ENCODE results near the gene DLGAP1.
"Not testable (repeated sequence)": the region's sequence is repeated elsewhere in the genome, so short reads cannot be mapped to it uniquely, and the experiment has no call there.

Gene DLGAP1

DNA sequence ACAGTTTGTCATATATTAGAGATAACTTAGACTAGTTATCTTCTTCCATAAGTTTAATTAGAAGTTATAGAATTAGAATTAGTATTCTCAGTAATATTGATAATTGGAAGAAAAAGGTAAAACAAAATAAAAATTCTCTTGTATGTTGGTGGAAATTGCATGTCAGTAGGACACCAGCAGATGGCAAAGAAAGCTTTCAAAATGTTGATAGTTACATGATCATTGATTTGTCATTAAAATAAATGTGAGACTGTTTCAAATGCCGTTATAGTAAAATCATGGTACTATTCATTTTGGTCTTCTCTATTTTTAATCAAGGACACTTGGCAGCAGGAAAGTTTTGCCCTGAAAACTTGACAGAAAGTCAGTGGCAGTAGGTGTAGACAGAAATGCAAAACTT is 734.9 kb downstream of the DLGAP1 start:
- DNase-seq (ENCODE audit: low spot score): no peak

DNA sequence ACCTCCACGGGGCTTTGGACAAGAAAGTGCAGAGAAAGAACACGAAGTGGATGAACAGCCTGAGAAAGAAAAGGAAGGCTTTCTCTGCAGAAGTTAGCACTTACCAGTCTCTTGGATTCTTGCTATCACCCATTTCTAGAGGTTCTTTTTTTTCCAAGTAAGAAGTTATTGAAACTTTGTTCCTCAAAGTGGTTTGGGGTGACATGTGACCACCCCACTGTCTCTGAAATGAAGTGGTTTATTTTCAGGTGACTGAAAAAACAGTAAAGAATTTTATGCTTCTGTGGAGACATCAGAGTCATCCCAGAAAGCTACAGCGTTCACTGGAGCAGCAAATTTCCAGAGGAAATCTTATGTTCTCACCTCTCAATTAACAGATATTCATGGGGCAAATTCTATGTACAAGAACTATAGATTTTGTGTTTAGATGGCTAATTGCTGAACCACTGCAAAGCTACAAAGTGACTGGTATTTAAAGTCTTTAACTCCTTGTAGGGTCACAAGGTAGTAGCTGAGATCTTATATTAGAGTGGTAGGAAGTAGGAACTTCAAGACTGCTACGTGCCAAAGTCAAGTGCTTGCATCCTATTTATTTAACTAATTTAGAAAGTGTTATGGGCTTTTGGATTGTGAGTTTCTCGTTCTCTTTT is 737.6 kb downstream of the DLGAP1 start:
- no peak for DNase-seq (ENCODE audit: low spot score)

DNA sequence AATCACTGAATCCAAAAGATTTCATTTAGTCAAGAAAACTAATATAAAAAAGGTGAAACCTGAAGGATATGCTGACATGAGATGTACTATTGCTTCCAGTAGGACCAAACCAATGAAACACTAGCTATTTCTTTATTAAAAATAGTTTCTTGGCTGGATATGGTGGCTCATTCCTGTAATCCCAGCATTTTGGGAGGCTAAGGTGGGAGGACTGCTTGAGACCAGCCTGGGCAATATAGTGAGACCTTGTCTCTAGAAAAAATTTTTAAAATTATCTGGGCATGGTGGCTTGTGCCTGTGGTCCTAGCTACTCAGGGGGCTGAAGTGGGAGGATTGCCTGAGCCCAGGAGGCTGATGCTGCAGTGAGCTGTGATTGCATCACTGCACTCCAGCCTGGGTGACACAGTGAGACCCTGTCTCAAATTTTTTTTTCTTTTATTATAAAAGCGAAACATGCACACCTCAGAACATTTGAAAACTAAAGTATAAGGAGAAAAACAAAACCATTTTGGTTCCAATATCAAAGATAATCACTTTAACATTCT is 738.9 kb downstream of the DLGAP1 start:
- no peak for DNase-seq (ENCODE audit: low spot score)

DNA sequence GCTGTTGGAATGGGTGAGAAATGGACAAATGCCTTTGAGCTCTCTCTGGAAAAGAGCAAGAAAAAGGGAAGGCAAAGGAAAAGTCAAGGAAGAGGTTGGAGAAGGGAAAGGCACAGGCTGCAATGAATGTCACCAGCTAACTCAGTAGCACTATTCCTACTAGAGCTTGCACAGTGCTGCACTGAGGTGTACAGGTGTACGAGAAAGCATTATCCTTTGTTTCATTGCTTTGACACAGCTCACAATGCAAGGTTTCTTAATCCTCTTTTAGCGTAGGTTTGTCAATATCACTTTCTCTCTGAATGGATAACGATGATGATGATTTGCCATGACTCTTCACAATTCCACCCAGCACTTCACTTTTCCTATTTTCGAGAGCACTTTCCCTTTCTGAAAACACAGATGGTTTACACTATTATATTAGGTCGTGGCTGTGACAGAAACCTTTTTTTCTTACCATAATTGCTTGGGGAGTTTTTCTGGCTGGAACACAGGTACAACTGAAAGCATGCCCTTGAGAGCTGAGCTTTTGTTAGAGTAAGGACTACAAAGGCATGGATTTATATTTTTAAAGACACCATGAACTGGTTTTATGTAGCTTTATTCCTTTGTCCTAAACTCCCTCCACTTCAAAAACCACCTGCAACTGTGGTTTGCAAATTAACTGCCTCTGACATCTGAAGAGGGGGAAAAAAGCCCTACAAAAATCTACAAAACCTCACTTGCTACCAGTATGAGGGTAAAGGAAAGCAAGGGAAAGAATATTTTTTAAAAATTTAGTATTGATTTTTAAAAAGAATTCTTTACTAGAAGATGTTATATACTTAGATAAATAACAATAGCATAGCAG is 739.7 kb downstream of the DLGAP1 start:
- DNase-seq (ENCODE audit: low spot score): no peak

DNA sequence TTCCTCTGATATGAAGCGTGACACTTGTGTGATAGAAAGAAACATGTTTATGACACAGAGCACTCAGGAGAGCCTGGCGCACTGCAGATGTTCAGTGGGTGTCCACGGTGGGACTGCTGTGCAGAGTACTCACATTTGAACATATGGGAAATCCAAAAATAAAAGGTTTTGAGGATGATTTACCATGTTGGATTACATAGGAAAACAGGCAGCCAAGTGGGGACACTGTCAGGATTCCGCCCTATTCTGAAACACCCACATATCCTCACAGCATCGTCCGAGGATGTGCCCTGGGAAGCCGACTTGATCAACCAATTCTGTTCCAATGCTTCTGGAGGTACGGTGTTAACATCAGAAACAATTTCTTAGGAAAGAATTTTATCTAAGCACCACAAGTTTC is 741.4 kb downstream of the DLGAP1 start:
- no peak for DNase-seq (ENCODE audit: low spot score)

DNA sequence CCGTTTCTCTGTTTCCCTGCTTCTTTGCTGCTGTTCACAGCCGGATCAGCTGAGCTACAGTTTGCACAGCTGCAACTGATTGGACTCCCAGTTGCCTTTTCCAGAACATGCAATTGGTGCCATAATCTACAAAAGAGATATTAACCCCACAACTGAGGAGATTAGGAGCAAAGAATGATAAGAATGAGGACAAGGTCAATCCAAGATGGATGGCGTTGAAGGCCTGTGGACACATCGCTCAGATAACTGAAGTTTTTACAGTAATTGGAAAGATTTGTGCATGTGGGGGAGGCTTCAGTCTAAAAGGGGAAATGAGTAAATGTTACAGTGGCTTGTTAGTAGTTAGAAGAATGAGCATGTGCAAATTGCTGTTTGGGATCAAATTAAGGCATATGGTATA is 741.9 kb downstream of the DLGAP1 start:
- DNase-seq (ENCODE audit: low spot score): no peak

DNA sequence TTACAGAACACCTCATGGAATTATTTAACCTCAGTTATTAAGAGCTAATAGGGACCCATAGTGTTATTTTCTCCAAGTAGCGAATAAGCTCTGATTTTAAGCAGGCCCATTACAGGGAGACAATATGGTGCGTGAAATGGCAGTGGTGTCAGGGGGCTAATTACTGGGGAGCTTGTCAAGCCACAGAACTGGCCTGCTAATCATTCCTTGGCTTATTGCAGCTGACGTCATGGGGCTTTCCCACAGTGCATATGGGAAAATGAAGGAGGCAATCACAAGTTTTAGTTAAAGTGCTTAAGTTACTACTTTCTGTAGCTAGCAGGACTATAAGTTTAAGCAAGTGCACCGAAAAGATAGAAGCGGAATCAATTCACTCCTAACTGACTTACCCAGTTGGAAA is 742.6 kb downstream of the DLGAP1 start:
- DNase-seq (ENCODE audit: low spot score): no peak

DNA sequence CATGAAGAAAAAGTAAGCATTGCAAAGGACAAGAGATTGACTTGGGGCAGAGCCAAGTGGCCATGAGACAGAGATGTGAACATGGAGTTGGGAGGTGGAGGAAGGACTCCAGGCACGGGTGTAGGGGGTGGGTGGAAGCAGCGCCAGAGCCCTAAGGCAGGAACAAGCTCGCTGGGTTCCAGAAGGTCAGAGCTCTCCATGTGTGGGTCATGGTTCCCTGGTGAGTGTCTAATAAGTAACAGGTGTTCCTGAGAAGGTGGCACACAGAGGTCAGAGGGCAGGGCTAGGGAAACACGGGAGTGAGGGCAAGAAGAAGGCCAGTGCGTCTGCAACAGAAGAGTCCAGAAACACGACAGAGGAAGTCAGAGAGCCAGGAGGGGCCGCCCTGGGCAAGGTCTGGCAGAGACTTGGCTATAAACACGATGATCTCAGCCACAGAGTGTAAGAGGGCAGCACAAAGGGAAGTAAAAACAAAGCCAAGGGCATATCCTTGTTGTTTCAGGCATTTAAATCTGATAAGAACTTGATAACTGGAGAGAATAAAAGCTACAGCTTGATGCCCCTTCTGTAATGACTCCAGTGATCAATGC is 744.3 kb downstream of the DLGAP1 start:
- DNase-seq (ENCODE audit: low spot score): peak; percentile 65

DNA sequence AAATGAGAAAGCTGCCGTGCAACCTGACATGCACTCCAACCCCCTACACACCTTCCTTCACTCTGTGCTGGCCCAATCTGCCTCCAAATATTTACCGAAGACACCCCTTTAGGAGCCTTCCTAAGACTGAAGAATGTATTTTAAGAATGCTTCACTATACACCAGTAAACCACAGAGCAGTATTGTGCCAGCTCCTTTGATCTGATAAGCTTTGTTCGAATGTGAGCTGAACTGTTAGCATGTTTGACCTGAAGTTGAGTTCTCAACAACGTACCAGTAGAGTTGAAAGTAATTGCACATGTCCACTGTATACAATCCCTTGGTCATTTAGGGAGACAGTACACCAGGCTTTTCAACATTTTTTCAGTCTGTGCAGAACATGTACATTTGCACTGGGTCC is 745.9 kb downstream of the DLGAP1 start:
- no peak for DNase-seq (ENCODE audit: low spot score)

DNA sequence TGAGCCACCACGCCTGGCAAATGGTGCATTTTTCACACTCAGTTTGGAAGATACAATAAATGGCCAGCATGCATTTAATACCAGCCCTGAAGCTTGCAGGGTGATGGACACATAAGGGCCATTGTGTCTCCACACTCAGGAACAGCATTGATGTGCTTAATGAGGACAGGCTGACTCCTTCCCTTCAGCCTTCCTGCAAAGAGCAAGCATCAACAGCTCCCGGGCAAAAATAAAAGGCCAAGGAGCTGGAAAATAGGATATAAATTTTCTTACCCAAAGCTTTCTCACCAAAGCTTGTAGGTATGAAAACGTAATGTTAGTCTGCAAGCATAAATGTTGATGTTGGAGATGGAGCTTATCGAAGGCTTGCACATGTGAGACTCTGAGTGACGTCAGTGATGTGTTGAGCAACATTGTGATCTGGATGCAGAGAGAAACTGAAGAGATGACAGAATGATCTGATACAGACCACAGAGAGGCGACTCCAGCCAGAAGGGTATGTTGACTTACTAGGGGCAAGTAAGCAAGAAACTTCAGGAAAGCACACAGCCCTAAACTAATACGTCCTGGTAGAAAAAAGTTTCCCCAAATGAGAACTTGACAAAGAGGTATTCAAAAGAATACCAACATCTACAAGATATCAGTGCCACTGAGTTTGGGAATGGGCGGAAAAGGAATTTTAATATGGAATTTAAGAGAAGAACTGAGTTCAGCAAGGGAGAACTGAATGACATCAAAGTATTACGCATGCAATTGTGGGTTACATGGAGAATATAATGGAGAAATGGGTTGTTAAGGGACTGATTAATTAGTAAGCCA is 748.6 kb downstream of the DLGAP1 start:
- no peak for DNase-seq (ENCODE audit: low spot score)

DNA sequence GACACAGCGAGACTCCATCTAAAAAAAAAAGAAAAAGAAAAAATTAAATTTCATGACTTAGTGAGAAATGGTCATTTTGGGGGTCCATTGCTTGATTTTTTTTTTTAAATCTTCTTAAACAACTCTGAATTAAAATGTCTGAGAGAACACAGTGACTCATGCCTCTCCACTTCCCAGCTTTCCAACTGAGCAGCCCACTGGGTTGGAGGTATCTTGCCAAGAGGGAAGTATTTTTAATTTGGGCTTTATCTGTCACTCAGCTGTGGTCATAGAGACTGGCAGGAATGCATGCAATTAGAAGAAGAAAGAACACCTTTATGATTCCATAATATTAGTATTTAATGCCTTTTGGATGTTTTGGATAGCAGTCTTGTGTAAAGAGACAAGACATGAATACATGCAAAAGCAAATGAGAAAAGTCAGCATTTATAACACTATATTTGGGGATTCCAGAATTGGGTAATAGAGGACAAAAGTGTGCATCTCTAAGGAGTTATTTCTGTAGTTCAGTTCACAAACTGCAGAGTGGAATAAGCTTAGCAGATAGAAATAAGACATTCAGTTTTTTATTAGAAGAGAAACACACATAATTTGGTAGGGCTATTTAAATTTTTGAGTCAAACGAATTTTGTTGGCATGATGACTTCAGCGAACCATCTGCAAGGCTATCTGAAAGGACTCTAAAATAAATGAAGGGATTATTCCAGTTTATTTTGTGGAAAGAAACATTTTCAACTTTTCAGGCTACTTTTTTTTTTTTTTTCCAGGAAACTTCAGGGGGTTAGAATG is 750.4 kb downstream of the DLGAP1 start:
- no peak for DNase-seq (ENCODE audit: low spot score)

DNA sequence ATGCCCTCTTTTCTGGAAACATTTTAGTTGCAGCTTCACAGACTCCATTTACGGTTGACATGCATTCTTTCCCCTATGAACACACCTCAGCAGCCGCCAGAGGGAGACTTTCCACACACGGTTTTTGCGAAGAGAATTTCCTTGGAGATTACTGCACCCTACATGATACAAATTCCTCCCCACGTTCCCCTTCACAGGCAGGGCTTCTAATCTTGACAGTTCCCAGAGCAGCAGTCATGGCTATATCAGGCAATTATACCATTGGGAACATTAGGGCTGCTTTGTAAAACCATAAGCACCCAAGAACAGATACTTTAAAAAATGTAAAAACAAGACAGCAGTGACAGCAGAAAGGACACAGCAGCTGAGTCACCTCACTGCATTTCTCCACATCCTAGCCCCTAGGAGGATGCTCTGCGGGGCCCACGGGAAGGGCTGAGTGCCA is 751.4 kb downstream of the DLGAP1 start:
- peak; percentile 41 for DNase-seq (ENCODE audit: low spot score)

DNA sequence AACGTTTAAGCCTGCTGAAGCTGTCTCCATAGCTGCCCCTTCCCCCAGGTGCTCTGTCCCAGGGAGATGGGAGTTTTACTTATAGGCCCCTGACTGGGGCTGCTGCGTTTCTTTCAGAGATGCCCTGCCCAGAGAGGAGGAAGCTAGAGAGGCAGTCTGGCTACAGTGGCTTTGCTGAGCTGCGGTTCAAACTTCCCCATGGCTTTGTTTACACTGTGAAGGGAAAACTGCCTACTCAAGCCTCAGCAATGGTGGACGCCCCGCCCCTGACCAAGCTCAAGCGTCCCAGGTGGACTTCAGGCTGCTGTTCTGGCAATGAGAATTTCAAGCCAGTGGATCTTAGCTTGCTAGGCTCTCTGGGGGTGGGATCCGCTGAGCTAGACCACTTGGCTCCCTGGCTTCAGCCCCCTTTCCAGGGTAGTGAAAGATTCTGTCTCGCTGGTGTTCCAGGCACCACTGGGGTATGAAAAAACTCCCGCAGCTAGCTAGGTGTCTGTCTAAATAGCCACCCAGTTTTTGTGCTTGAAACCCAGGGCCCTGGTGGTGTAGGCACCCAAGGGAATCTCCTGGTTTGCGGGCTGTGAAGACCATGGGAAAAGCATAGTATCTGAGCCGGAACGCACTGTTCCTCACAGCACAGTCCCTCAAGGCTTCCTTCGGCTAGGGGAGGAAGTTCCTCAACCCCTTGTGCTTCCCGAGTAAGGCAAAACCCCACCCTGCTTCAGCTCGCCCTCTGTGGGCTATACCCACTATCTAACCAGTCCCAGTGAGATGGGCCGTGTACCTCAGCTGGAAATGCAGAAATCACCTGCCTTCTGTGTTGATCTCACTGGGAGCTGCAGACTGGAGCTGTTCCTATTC is 755.2 kb downstream of the DLGAP1 start:
- DNase-seq (ENCODE audit: low spot score): not testable (repeated sequence)

DNA sequence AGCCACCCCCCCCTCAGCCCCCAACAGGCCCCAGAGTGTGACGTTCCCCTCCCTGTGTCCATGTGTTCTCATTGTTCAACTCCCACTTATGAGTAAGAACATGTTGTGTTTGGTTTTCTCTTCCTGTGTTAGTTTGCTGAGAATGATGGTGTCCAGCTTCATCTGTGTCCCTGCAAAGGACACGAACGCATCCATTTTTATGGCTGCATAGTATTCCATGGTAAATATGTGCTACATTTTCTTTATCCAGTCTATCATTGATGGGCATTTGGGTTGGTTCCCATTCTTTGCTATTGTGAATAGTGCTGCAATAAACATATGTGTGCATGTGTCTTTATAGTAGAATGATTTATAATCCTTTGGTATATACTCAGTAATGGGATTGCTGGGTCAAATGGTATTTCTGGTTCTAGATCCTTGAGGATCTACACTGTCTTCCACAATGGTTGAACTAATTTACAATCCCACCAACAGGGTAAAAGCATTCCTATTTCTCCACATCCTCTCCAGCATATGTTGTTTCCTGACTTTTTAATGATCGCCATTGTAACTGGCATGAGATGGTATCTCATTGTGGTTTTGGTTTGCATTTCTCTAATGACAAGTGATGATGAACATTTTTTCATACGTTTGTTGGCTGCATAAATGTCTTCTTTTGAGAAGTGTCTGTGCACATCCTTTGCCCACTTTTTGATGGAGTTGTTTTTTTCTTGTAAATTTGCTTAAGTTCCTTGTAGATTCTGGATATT is 760.9 kb downstream of the DLGAP1 start:
- not testable (repeated sequence) for DNase-seq (ENCODE audit: low spot score)

DNA sequence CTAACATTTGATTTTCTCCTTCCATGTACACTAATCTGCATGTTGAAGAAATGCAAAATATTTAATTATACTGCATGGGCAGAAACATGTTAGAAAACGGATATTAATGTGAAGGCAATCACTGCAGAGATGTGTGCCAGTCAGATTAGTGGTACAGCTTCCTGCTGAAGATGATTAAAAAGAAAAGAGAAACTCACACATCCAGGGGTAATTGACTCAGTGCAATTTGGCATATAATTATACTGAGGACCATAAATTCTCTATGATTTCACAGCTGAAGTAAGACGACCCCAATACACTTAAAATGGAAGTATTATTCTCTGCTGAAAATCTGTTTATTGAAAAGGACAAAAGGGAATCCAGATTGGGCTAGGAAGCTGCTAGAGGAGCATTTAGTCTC is 761.7 kb downstream of the DLGAP1 start:
- DNase-seq (ENCODE audit: low spot score): no peak

DNA sequence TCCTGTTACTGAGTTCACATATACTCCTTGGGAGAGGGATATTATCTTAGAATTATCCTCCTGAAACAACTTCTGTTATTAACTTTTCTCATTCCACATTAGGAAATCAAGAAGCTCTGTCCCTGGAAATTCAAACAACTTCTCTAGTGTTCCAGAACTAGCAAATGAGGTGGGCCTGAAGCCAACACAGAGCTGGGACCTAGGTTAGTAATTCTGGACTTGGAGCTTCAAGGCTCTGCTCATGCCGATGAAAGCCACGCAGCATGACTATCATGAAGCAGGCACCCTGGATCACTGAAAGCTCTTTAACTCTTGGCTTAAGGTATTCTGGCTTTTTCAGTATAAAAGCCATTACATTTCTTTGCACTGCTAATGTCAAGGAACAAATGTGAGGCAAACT is 762.4 kb downstream of the DLGAP1 start:
- DNase-seq (ENCODE audit: low spot score): no peak

DNA sequence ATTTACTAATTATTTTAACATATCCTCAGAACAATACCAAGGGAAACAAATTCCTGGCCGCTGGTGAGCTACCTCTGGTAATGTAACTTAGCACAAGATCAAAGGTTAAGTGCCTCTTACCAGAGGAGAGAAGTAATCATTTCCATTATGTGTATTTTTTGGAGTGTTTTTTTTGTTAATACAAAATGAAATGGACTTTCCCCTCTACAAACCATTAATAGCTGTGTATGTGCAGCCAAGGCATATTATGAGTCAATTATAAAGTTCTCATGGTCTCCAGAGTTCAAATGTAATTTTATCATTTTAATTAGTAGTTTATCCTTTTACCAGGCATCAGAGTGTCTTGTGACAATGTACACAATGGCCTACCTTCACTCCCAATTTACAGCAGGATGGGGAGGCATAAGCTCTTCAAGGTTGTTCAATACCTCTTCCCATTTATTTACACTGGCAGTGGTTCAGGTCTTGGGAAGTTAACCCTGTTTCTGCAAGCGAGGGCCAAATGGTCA is 762.9 kb downstream of the DLGAP1 start:
- DNase-seq (ENCODE audit: low spot score): no peak

DNA sequence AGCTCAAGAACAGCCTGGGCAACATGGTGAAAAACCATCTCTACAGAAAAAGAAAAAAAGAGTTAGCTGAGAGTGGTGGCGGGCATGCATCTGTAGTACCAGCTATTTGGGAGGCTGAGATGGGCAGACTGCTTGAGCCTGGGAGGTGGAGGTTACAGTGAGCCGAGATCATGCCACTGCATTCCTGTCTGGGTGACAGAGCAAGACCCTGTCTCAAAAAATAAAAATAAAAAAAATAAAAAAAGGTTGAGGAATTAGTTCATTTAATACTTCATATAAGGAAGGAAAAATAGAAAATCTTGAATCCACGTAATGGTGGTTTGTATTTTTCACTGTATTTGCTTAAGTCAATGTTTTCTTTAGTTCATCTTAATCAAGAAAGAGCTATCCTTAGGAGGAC is 763.4 kb downstream of the DLGAP1 start:
- no peak for DNase-seq (ENCODE audit: low spot score)

DNA sequence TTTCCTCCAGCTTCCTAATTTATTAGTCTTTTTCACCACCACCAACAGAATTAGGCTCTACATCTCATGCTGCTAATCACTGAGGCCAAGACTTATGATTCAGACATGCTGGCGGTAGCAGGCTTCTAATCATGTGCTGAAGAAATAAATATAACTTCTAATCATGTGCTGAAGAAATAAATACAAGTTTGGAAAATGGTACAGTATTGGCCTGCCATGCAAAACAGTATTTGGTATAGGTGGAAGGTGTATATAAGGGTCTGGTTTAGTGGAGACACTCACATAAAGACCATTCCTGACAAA is 764.4 kb downstream of the DLGAP1 start:
- no peak for DNase-seq (ENCODE audit: low spot score)

All from kidney capillary endothelial cell (primary cell).